H4 (cell line): Measurements from ENCODE around the gene S100A16. TPM values are rescaled to one million over a fixed set of nuclear protein-coding genes. Genes with fewer than 3 reads are reported as not detected.
"Not testable (repeated sequence)": the region's sequence is repeated elsewhere in the genome, so short reads cannot be mapped to it uniquely, and the experiment has no call there.

Source experiments
- DNase-seq: peaks from one replicate; pipeline ENCODE4 v3.0.0-alpha.2; 2015; ENCODE audit warnings: low spot score
- total RNA-seq: library from RNA; depleted of rRNA; stranded (reverse); fragments of >200 nt; shearing (Covaris generic); gene quantifications from 2 replicates; pipeline ENCODE4 v1.2.3, GENCODE V29; 2014; rRNA removed

Gene S100A16
- total RNA-seq, 1 experiment from 2014 or later = 35.9 TPM

GRCh38 chr1:153563483-153563901 lies 49.4 kb downstream of the S100A16 start:
- DNase-seq = no peak

- not testable (repeated sequence) for DNase-seq
Measured at GRCh38 chr1:153562021-153562420, 50.9 kb downstream of the S100A16 start.

GRCh38 chr1:153561466-153561985 lies 51.4 kb downstream of the S100A16 start:
- DNase-seq = no peak

GRCh38 chr1:153560771-153561465 lies 52.0 kb downstream of the S100A16 start:
- DNase-seq = no peak

DNA sequence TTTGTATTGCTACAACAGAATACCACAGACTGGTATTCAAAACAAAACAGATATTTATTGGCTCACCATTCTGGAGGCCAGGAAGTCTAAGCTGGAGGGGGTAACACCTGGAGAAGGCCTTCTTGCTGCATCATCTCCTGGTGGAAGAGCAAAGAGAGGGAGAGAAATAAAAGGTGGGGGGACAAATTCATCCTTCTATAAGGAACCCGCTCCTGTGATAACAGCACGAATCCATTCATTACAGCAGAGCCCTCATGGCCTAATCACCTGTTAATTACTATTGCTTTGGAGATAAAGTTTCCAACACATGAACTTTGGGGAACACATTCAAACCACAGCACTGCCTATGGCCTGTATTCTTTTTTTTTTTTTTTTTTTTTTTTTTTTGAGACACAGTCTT lies 52.7 kb downstream of the S100A16 start:
- DNase-seq = no peak

GRCh38 chr1:153557877-153558276 lies 55.1 kb downstream of the S100A16 start:
- DNase-seq = no peak

Other genes with a start within 250 kb of the S100A16 start
- not detected in 2 replicates for gene S100A12, start 237.5 kb downstream of the S100A16 start, total RNA-seq
- gene S100A8, start 222.1 kb downstream of the S100A16 start, total RNA-seq = not detected in 2 replicates
- gene S100A7A, start 196.6 kb downstream of the S100A16 start, total RNA-seq = not detected in 2 replicates
- not detected in 2 replicates for gene S100A7, start 152.5 kb downstream of the S100A16 start, total RNA-seq
- gene S100A6, start 77.1 kb downstream of the S100A16 start, total RNA-seq = 469 and 852 TPM in 2 replicates
- not detected in 2 replicates for gene S100A5, start 72.2 kb downstream of the S100A16 start, total RNA-seq
- 33.4 and 36.2 TPM in 2 replicates for gene S100A4, start 67.3 kb downstream of the S100A16 start, total RNA-seq
- gene S100A3, start 63.9 kb downstream of the S100A16 start, total RNA-seq = 5.2 and 5.3 TPM in 2 replicates
- gene S100A2, start 47.3 kb downstream of the S100A16 start, total RNA-seq = 17.8 and 33.2 TPM in 2 replicates
- gene S100A14, start 3.2 kb upstream of the S100A16 start, total RNA-seq = not detected in 2 replicates
- 160 and 175 TPM in 2 replicates for gene S100A13, start 14.4 kb upstream of the S100A16 start, total RNA-seq
- gene S100A1, start 15.3 kb upstream of the S100A16 start, total RNA-seq = 0.91 TPM in 1 of 2 replicates, not detected in the other
- 39.3 and 42.6 TPM in 2 replicates for gene CHTOP, start 20.9 kb upstream of the S100A16 start, total RNA-seq
- 82.5 and 98.7 TPM in 2 replicates for gene SNAPIN, start 45.6 kb upstream of the S100A16 start, total RNA-seq
- 345 and 420 TPM in 2 replicates for gene ILF2, start 57.9 kb upstream of the S100A16 start, total RNA-seq
- not detected in 2 replicates for gene NPR1, start 65.6 kb upstream of the S100A16 start, total RNA-seq
- 16.7 and 18.6 TPM in 2 replicates for gene INTS3, start 114.9 kb upstream of the S100A16 start, total RNA-seq
- gene SLC27A3, start 162.3 kb upstream of the S100A16 start, total RNA-seq = 0.93 and 2.9 TPM in 2 replicates